ENCODE measurements around the gene DBX1. TPM values are rescaled to one million over a fixed set of nuclear protein-coding genes. Genes with fewer than 3 reads are reported as not detected.
A peak's percentile ranks its signal among the peaks of the same experiment; 100 is the strongest.

Gene DBX1
- total and polyA plus RNA-seq, 7 donors, result not detected

GRCh38 chr11:20157728-20158127 lies 2.5 kb downstream of the DBX1 start:
- Histone ChIP-seq H3K4me1 (no peaks in the 10 kb centered on the region), H3K27me3 (ENCODE audit: insufficient read depth in 3 of 3, low read length in 2 of 3) (peaks cover 4 to 84% (median 40%) of the 10 kb centered on the region in 3 donors), H3K9me3 (no peaks in the 10 kb centered on the region), H3K36me3 (ENCODE audit: insufficient read depth in 1 of 2, low read depth in 1 of 2) (no peaks in the 10 kb centered on the region), H3K4me3 (no peak overlapping the region), H3K27ac (no peak overlapping the region)
- ATAC-seq (no peak), DNase-seq (no peak)
- no peak for TF ChIP-seq CTCF (IDR thresholded peaks at IDR 0.05)
- intact Hi-C loops (cut with DNase I), result no loop called here
- WGBS, 3 donors, result 33 to 63% (median 45%) methylated on average over 9 of the region's 9 CpGs

DNA sequence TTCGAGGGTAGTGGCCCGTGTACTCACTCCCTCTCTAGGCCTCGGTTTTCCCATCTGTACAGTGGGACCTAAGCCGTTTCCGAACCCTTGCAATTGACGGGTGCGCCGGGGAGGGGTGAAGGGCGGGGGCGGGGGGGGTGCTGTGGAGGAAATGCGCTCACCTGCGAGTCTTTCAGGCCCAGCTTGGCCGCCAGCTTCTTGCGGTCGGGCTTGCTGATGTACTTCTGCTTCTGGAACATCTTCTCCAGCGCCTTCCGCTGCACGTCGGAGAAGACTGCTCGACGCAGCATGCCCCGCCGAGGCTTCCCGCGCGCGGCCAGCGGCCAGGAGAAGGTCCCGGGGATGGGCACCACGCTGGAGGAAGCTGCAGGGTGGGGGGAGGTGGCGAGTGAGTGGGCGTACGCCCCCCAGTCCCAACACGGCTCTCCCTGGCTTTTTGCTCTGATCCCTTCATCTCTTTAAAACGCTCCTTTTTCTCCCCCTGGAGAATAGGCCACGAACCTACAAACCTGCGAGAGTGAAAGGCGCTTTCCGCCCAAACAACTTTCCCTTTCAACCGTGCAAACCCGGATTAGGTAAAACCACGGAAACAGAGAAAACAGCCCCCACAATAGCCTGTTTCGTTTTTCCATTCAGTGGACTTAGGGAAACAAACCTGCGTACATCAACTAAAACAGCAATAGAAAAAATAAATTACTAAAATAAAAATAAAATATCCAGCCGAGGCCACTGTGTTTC lies 3.2 kb downstream of the DBX1 start:
- intact Hi-C loops (cut with DNase I), result no loop called here
- H3K36me3 ChIP-seq (ENCODE audit: insufficient read depth in 1 of 2, low read depth in 1 of 2), result no peaks in the 10 kb centered on the region
- 41 to 55% (median 51%) methylated on average over 42 to 45 of the region's 45 CpGs for WGBS, 3 donors
- H3K27ac ChIP-seq, result no peak overlapping the region
- ATAC-seq (no peak), DNase-seq (peak; percentile 13 to 55)
- H3K4me3 ChIP-seq, result no peak overlapping the region
- H3K4me1 ChIP-seq, result no peaks in the 10 kb centered on the region
- no peaks in the 10 kb centered on the region for H3K9me3 ChIP-seq
- peaks cover 4 to 77% (median 34%) of the 10 kb centered on the region in 3 donors for H3K27me3 ChIP-seq (ENCODE audit: insufficient read depth in 3 of 3, low read length in 2 of 3)
- no peak for TF ChIP-seq CTCF (IDR thresholded peaks at IDR 0.05)

GRCh38 chr11:20156280-20156875 lies 3.9 kb downstream of the DBX1 start:
- Histone ChIP-seq H3K4me1 (no peaks in the 10 kb centered on the region), H3K4me3 (no peak overlapping the region), H3K27me3 (ENCODE audit: insufficient read depth in 3 of 3, low read length in 2 of 3) (peaks cover 4 to 70% (median 29%) of the 10 kb centered on the region in 3 donors), H3K36me3 (ENCODE audit: insufficient read depth in 1 of 2, low read depth in 1 of 2) (no peaks in the 10 kb centered on the region), H3K9me3 (no peaks in the 10 kb centered on the region), H3K27ac (no peak overlapping the region)
- WGBS, 3 donors, result 39 to 47% (median 42%) methylated on average over 35 to 51 of the region's 51 CpGs
- intact Hi-C loops (cut with DNase I), result no loop called here
- ATAC-seq (no peak), DNase-seq (peak in 1 of 2 donors; percentile 14)
- TF ChIP-seq CTCF (IDR thresholded peaks at IDR 0.05), result no peak

GRCh38 chr11:20155683-20156279 lies 4.5 kb downstream of the DBX1 start:
- Histone ChIP-seq H3K4me3 (no peak overlapping the region), H3K4me1 (no peaks in the 10 kb centered on the region), H3K36me3 (ENCODE audit: insufficient read depth in 1 of 2, low read depth in 1 of 2) (no peaks in the 10 kb centered on the region), H3K27ac (no peak overlapping the region), H3K9me3 (no peaks in the 10 kb centered on the region), H3K27me3 (ENCODE audit: insufficient read depth in 3 of 3, low read length in 2 of 3) (peaks cover 4 to 64% (median 27%) of the 10 kb centered on the region in 3 donors)
- no peak for TF ChIP-seq CTCF (IDR thresholded peaks at IDR 0.05)
- DNase-seq (no peak), ATAC-seq (no peak)
- WGBS, 3 donors, result 43 to 55% (median 50%) methylated on average over 19 of the region's 19 CpGs
- intact Hi-C loops (cut with DNase I), result no loop called here
